Dedifferentiated amniotic fluid mesenchymal stem cell (primary cell): ENCODE results near the gene NEUROD2.
"Not testable (repeated sequence)": the region's sequence is repeated elsewhere in the genome, so short reads cannot be mapped to it uniquely, and the experiment has no call there.

ENCODE experiments used
- DNase-seq: peaks from one replicate; pipeline ENCODE4 v3.0.0-alpha.2; 2016; ENCODE audit errors: extremely low spot score

NEUROD2 gene

GRCh38 chr17:39602533-39603303 is 5.0 kb downstream of the NEUROD2 start:
- no peak for DNase-seq

- DNase-seq = no peak
Measured at GRCh38 chr17:39601758-39602532, 5.8 kb downstream of the NEUROD2 start.

GRCh38 chr17:39600997-39601597 is 6.6 kb downstream of the NEUROD2 start:
- no peak for DNase-seq

GRCh38 chr17:39600288-39600996 is 7.3 kb downstream of the NEUROD2 start:
- DNase-seq = no peak

GRCh38 chr17:39599665-39600231 is 8.0 kb downstream of the NEUROD2 start:
- no peak for DNase-seq

GRCh38 chr17:39599004-39599664 is 8.6 kb downstream of the NEUROD2 start:
- no peak for DNase-seq

- no peak for DNase-seq
Measured at GRCh38 chr17:39598630-39599003, 9.1 kb downstream of the NEUROD2 start.

GRCh38 chr17:39598047-39598481 is 9.7 kb downstream of the NEUROD2 start:
- DNase-seq = no peak

GRCh38 chr17:39597372-39598046 is 10.2 kb downstream of the NEUROD2 start:
- DNase-seq = no peak

GRCh38 chr17:39596543-39597267 is 11.0 kb downstream of the NEUROD2 start:
- DNase-seq = no peak

- DNase-seq = no peak
Measured at GRCh38 chr17:39595928-39596510, 11.7 kb downstream of the NEUROD2 start.

- no peak for DNase-seq
Measured at GRCh38 chr17:39595294-39595693, 12.4 kb downstream of the NEUROD2 start.

- no peak for DNase-seq
Measured at GRCh38 chr17:39593371-39593770, 14.3 kb downstream of the NEUROD2 start.

- DNase-seq = no peak
Measured at GRCh38 chr17:39591958-39592954, 15.5 kb downstream of the NEUROD2 start.

GRCh38 chr17:39590180-39590579 is 17.5 kb downstream of the NEUROD2 start:
- not testable (repeated sequence) for DNase-seq

GRCh38 chr17:39582658-39583057 is 25.1 kb downstream of the NEUROD2 start:
- DNase-seq = no peak

- DNase-seq = no peak
Measured at GRCh38 chr17:39581759-39582085, 26.0 kb downstream of the NEUROD2 start.

GRCh38 chr17:39581071-39581758 is 26.5 kb downstream of the NEUROD2 start:
- DNase-seq = no peak
